Activated T-helper 1 cell treated with anti-CD3 and anti-CD28 coated beads, Interleukin-12 subunit alpha, Interleukin-12 subunit beta, Interleukin-2, Interleukin-4 antibody, amounts not matched to agents 30 ng/mL and 10 ng/mL and 1 ng/mL, durations not matched to agents 14 hours and 24 hours and 36 hours (primary cell): ENCODE measurements around the gene LMAN2. TPM values are rescaled to one million over a fixed set of nuclear protein-coding genes. Genes with fewer than 3 reads are reported as not detected.
"Not testable (repeated sequence)": the region's sequence is repeated elsewhere in the genome, so short reads cannot be mapped to it uniquely, and the experiment has no call there.

Source experiments
- DNase-seq: peaks from one replicate; pipeline ENCODE4 v3.0.0; 2021; ENCODE audit warnings: low spot score
- H3K27ac Mint-ChIP-seq: one replicate; pipeline ENCODE4 v1.8.0; 2021; ENCODE audit warnings: mild to moderate bottlenecking, mixed read lengths
- H3K27me3 Mint-ChIP-seq: one replicate; pipeline ENCODE4 v1.8.0; 2022; ENCODE audit warnings: mild to moderate bottlenecking, moderate library complexity, mixed read lengths; ENCODE audit not compliant: insufficient read depth
- H3K36me3 Mint-ChIP-seq: one replicate; pipeline ENCODE4 v1.8.0; 2021; ENCODE audit warnings: low read depth, mixed read lengths
- H3K4me1 Mint-ChIP-seq: one replicate; pipeline ENCODE4 v1.8.0; 2021; ENCODE audit warnings: low read depth, mixed read lengths
- H3K4me3 Mint-ChIP-seq: one replicate; pipeline ENCODE4 v1.8.0; 2021; ENCODE audit warnings: mild to moderate bottlenecking, moderate library complexity, mixed read lengths
- H3K9me3 Mint-ChIP-seq: one replicate; pipeline ENCODE4 v1.8.0; 2021; ENCODE audit warnings: mixed read lengths
- intact Hi-C: fragments of 100-400 bp; cut with micrococcal nuclease; formaldehyde crosslinking; loops from one replicate; pipeline ENCODE4 v1.15.1; 2024
- total RNA-seq: library from RNA; stranded (reverse); gene quantifications from 2 replicates; pipeline ENCODE4 v1.2.3, GENCODE V29; 2022

The LMAN2 gene
- total RNA-seq, 1 donor from 2014 or later = 118 TPM

DNA sequence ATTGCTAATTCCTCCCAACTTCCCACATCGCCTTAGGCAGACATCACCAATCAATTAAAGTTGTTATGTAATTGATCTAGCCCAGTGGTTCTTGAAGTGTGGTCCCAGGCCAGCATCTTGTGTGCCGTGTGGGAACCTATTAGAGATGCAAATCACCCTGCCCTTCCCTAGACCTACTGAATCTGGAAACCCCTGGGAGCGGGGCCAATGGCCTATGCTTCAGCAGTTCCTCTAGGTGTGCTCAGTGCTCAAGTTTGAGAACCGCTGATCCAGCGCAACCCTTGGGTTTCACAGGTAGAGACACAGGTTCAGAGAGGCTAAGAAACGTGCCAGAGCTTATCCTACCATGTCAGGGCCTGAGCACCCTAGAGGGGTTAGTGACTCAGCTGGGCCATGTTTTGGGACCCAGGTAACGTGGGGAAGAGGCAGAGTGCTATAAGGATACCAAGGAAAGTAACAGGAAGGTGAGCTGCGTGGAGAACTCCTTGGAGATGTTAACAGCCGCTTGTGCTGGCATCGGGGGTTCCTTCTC lies 37.1 kb upstream of the LMAN2 start:
- Mint-ChIP-seq H3K4me3 (no peak overlapping the region), H3K27ac (no peak overlapping the region), H3K27me3 (peaks cover 12% of the 10 kb centered on the region), H3K4me1 (peaks cover 34% of the 10 kb centered on the region), H3K36me3 (no peaks in the 10 kb centered on the region), H3K9me3 (no peaks in the 10 kb centered on the region)
- intact Hi-C loops = loop anchor here (1.0 kb wide), 1 partner anchor 109 kb away; the partner anchor contains the start of gene PDLIM7
- DNase-seq = no peak

DNA sequence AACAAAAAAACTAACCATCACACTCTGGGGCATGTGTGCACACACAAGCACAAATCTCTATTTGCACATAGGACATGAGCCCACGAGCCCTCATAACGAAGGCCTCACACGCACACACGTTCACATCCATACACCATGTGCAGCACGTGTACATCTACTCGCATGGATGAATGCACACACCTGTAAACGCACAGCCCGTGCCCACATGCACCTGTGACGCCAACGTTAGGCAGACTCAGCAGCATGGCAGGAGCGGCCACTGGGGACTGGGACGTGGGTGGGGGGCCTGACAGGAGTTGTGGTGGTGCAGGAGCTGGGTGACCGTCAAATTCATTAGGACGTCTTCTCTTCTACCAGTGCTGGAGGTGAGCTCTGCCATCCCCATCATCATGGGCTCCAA lies 35.9 kb upstream of the LMAN2 start:
- Mint-ChIP-seq H3K4me3 (no peak overlapping the region), H3K4me1 (peaks cover 36% of the 10 kb centered on the region), H3K36me3 (no peaks in the 10 kb centered on the region), H3K9me3 (no peaks in the 10 kb centered on the region), H3K27me3 (peaks cover 13% of the 10 kb centered on the region), H3K27ac (no peak overlapping the region)
- DNase-seq = no peak
- intact Hi-C loops = no loop called here

DNA sequence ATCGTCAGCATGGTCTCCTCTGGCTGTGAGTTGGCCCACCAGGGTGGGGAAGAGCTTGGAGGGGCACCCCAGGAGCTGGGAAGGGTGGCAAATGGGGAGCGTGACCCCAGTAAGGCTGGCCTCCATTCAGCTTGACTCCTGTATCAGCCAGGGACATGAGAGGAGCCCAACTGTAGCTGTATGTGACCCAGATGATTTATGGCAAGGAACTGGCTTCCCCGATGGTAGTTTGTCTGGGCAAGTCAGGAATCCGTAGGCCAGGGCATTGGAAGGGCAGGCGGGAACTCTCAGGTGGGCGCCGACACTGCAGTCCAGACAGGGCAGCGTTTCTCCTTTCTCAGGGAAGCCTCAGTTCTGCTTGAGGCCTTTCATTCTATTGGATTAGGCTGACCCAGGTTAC lies 35.1 kb upstream of the LMAN2 start:
- Mint-ChIP-seq H3K27ac (no peak overlapping the region), H3K4me1 (peaks cover 39% of the 10 kb centered on the region)
- intact Hi-C loops = no loop called here

DNA sequence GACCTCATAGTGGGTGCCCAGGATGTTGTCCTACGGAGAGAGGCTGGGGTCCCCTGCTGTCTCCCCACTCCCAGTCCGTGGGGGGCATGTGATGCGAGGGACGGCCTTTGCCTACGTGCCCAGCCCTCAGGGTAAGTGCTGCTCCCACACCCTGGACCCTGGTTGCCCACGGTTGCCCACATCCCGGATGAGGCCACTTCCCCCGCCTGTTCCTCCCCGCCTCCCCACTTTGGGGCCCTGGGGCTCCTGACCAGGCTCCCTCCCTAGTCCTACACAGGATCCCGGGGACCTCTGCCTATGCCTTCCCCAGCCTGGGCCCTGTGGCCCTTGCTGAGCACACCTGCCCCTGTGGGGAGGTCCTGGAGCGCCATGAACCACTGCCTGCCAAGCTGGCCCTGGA lies 34.3 kb upstream of the LMAN2 start:
- H3K9me3 Mint-ChIP-seq = no peaks in the 10 kb centered on the region
- no peak overlapping the region for H3K4me3 Mint-ChIP-seq
- no peak for DNase-seq
- intact Hi-C loops = no loop called here
- H3K4me1 Mint-ChIP-seq = peaks cover 31% of the 10 kb centered on the region
- H3K36me3 Mint-ChIP-seq = no peaks in the 10 kb centered on the region
- H3K27ac Mint-ChIP-seq = no peak overlapping the region
- peaks cover 17% of the 10 kb centered on the region for H3K27me3 Mint-ChIP-seq

More for the DNA sequence above, 35.1 kb upstream of the LMAN2 start:
- H3K4me3 Mint-ChIP-seq = no peak overlapping the region
- H3K9me3 Mint-ChIP-seq = no peaks in the 10 kb centered on the region
- no peak for DNase-seq
- peaks cover 17% of the 10 kb centered on the region for H3K27me3 Mint-ChIP-seq
- no peaks in the 10 kb centered on the region for H3K36me3 Mint-ChIP-seq

DNA sequence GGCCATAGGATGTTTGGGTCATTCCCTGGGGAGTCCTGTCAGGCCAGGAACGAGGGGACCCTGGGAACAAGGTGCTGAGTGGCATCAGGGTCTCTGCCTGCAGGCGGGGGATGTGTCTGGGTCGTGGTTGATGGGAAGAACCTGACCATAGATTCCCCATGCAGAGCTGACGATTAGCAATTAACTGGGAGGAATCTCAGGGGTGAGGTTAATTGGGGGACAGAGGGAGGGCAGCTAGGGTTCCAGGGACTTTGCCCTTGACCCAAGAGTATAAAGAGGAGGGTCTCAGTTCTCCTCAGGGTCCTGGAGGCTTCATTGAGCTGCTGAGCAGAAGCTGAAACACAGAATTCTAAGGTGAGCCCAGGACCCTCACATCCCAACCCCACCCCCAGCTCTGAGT lies 32.7 kb upstream of the LMAN2 start, which contains the start of gene SLC34A1:
Gene SLC34A1, plus strand, starts transcription at position 301 of the 400 bp plus-strand sequence. CDS start 1,308 bp downstream, outside the sequence.
- Mint-ChIP-seq H3K9me3 (no peaks in the 10 kb centered on the region), H3K36me3 (no peaks in the 10 kb centered on the region), H3K27ac (no peak within 1 kb of the TSS), H3K4me3 (no peak within 1 kb of the TSS), H3K4me1 (peaks cover 29% of the 10 kb centered on the region), H3K27me3 (peaks cover 14% of the 10 kb centered on the region)
- intact Hi-C loops = no loop called here
- no peak for DNase-seq

DNA sequence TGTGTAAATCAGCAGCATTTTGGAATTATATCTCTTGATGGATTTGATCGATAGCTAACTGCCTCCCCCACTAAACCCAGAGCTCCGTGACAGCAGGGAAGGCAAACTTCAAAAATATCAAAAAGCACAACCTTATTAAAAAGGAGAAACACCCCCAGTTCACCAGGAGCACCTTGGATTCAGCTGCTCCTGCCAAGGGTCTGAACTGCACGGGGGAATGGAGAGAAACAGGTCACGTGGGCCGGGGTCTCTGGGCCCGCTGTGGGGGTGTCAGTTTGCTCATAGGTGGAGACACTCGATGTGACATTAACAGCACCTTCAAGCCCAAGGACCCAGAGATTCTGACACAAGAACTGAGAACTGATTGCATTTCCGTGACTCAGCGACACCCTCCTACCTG lies 31.7 kb upstream of the LMAN2 start:
- Mint-ChIP-seq H3K4me3 (no peak overlapping the region), H3K27ac (no peak overlapping the region), H3K27me3 (peaks cover 14% of the 10 kb centered on the region), H3K4me1 (peaks cover 22% of the 10 kb centered on the region), H3K9me3 (no peaks in the 10 kb centered on the region), H3K36me3 (no peaks in the 10 kb centered on the region)
- no peak for DNase-seq
- intact Hi-C loops = no loop called here

DNA sequence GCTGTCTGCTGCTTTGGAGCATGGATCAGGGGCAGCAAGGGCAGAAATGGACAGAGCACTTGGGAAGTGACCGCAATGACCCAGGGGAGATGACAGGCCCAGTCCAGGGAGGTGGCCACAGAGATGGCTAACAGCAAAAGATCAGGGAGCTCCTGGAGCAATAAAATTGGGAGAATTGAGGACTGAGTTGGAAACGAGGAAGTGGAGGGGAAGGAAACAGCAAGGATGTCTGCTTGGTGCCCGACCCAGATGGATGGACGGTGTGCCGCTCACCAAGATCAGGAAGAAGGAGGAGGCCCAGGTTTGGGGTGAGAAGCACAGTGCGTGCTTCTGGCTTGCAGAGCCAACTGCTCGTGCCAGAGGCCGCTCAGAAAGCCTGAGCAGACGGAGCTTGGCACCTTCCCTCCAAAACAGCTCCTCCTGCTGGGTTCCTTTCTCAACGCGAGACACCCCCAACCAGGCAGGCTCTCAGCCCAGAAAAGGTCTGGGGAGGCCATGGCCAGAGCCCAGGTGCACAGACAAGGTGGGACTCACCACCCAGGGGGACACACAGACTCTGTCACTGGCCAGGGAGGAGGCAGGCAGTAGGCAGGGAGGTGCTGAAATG lies 31.1 kb upstream of the LMAN2 start:
- no peak for DNase-seq
- no peak overlapping the region for H3K4me3 Mint-ChIP-seq
- intact Hi-C loops = no loop called here

DNA sequence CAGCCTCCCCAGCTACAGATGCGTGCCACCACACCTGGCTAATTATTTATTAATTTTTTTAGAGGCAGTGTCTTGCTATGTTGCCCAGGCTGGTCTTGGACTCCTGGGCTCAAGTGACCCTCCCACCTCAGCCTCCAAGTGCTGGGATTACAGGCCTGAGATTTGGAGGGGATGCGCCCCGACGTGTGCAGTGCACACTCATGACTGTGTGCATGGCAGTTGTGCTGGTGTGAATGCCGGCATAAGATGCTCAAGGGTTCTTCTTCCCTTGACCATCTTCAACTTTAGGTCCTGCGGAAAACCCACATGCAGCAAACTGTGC lies 29.3 kb upstream of the LMAN2 start:
- Mint-ChIP-seq H3K4me3 (no peak overlapping the region), H3K4me1 (peaks cover 20% of the 10 kb centered on the region), H3K36me3 (no peaks in the 10 kb centered on the region), H3K9me3 (no peaks in the 10 kb centered on the region), H3K27ac (no peak overlapping the region), H3K27me3 (peaks cover 14% of the 10 kb centered on the region)
- DNase-seq = no peak
- intact Hi-C loops = no loop called here

More for the DNA sequence above, 31.1 kb upstream of the LMAN2 start:
- no peak overlapping the region for H3K27ac Mint-ChIP-seq
- no peaks in the 10 kb centered on the region for H3K9me3 Mint-ChIP-seq
- H3K36me3 Mint-ChIP-seq = no peaks in the 10 kb centered on the region
- H3K27me3 Mint-ChIP-seq = peaks cover 14% of the 10 kb centered on the region
- H3K4me1 Mint-ChIP-seq = peaks cover 20% of the 10 kb centered on the region

DNA sequence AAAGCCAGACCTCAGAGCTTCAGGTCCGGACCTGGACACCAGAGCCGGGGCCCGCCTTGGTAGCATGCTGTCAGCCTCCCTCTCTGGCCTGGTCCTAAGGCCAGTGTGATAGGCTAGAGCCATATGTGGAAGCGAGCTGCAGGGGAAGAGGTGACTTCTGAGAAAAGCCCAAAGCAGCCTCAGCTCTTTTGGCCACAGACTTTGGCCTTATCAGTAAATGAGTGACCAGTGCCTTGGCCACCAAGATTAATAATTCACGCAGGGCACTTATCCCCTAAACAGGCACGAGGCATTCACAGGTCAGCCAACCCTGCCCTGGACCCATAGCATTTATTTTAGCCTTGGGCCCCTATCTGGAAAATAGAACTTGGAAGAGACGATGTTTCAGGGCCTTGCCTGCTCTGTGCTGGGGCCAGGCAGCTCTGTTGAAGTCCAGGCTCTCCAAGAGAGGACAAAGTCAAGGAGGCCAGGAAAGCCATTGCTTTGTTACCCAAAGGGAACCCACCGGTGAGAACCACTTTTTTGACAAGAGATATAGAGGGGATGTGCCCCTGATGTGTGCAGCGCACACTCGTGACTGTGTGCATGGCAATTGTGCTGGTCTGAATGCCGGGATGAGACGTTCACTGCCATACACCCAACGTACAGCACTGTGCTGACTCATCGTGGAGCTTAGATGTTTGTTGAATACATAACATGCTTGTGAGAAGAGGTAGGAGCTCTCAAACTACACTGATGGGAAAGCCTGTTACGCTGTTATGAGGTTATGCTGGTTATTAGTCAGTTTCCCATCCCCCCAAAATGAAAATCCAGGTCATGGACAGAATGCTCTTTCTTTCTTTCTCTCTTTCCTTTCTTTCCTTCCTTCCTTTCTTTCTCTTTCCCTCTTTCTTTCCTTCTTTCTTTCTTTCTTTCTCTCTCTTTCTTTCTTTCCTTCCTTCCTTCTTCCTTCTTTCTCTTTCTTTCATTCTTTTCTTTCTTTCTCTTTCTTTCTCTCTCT lies 27.7 kb upstream of the LMAN2 start:
- H3K4me3 Mint-ChIP-seq = no peak overlapping the region
- H3K27me3 Mint-ChIP-seq = peaks cover 8% of the 10 kb centered on the region
- intact Hi-C loops = loop anchor here (1.0 kb wide), 1 partner anchor 15 kb away; no protein-coding TSS in a partner anchor
- DNase-seq = no peak
- no peaks in the 10 kb centered on the region for H3K9me3 Mint-ChIP-seq
- H3K36me3 Mint-ChIP-seq = no peaks in the 10 kb centered on the region
- peak overlapping the region; percentile 69 for H3K27ac Mint-ChIP-seq
- H3K4me1 Mint-ChIP-seq = peaks cover 24% of the 10 kb centered on the region

DNA sequence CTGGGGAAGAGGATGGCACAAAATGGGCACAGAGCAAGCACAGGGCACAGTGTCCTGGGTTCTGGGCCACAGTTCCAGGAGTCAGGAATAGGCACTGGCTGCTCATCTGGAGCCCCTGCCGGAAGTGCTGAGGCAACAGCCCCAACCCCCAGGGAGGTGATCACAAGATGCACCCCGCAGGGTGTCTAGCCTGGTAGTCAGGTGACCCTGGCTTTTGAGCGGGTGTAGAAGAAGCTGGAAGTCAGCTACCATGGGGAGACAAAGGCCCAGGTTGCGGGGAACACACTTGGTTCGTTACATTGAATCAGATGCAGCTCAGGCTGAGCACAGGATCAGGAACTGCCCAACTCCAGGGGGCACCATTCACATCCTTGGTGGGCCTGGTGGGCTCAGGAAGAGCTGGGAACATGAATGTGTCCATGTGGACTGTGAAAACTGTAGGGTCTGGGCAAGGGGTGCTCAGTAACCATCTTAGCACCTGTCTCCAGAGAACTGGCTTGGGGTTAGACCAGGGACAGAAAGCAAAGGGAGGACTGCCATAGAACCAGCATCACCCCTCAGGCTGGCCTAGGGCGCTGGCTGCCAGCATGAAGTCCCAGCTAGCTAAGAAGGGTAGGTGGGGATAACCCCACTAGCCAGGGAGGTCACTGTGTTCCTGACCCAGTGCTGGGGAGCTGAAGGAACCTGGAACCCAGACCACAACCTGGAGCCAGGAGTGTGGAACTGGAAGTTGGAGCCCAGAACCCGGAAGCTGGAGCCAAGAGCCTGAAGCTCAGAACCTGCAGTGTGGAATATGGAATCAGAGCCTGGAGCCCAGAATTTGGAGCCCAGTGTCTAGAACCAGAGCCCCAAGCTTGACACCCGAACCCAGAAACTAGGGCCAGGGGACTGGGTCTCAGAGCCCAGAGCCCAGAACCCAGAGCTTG lies 26.6 kb upstream of the LMAN2 start:
- H3K4me1 Mint-ChIP-seq = peaks cover 31% of the 10 kb centered on the region
- intact Hi-C loops = no loop called here
- no peak for DNase-seq
- no peaks in the 10 kb centered on the region for H3K9me3 Mint-ChIP-seq
- H3K27ac Mint-ChIP-seq = no peak overlapping the region
- no peak overlapping the region for H3K4me3 Mint-ChIP-seq
- peaks cover 4% of the 10 kb centered on the region for H3K27me3 Mint-ChIP-seq
- peaks cover 4% of the 10 kb centered on the region for H3K36me3 Mint-ChIP-seq

DNA sequence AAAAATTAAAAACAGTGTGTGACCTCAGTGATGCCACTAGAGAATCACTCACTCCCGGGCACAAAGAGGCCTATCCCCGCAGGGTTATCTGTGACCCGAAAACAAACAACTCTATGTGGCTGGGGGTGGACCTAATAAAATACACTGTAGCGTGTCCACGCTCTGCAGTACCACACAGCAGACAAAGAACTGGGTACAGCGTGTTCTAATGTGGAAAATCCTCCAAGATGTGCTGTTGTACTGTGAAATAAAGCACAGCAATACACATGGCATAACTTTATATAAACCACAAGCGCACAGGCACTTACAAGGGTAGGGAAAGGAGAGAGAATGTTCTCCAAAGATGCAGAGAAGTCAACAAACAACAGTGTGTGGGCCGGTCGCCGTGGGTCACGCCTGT lies 24.6 kb upstream of the LMAN2 start:
- H3K4me3 Mint-ChIP-seq = no peak overlapping the region
- DNase-seq = no peak
- no peaks in the 10 kb centered on the region for H3K27me3 Mint-ChIP-seq
- H3K9me3 Mint-ChIP-seq = no peaks in the 10 kb centered on the region
- H3K4me1 Mint-ChIP-seq = peaks cover 46% of the 10 kb centered on the region
- peaks cover 5% of the 10 kb centered on the region for H3K36me3 Mint-ChIP-seq
- intact Hi-C loops = no loop called here
- peak overlapping the region; percentile 18 for H3K27ac Mint-ChIP-seq

DNA sequence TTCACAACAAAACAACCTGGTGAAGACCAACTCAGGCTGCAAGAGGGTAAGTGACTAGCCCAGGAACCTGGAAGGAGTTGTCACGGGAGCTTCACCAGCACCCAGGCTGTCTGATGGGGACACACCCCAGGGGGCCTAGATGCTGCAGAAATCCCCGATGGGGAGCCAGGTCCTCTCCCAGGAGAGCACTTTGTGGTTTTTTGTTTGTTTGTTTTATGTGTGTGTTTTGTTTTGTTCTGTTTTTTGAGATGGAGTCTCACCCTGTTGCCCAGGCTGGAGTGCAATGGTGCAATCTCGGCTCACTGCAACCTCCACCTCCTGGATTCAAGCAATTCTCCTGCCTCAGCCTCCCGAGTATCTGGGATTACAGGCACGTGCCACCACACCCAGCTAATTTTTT lies 24.0 kb upstream of the LMAN2 start:
- H3K27ac Mint-ChIP-seq, H3K9me3 Mint-ChIP-seq, DNase-seq, H3K27me3 Mint-ChIP-seq, H3K36me3 Mint-ChIP-seq, H3K4me3 Mint-ChIP-seq, intact Hi-C loops: not testable (repeated sequence)
- peaks cover 46% of the 10 kb centered on the region for H3K4me1 Mint-ChIP-seq
